Medulla oblongata (tissue), 1 donor: ENCODE measurements around the gene ATG9B.

Experiments used
- DNase-seq: peaks from one replicate; pipeline ENCODE4 v3.0.0-alpha.2; 2015; ENCODE audit errors: extremely low spot score

Gene ATG9B

GRCh38 chr7:150982351-150982750 lies 41.9 kb downstream of the ATG9B start:
- DNase-seq: peak; percentile 97

DNA sequence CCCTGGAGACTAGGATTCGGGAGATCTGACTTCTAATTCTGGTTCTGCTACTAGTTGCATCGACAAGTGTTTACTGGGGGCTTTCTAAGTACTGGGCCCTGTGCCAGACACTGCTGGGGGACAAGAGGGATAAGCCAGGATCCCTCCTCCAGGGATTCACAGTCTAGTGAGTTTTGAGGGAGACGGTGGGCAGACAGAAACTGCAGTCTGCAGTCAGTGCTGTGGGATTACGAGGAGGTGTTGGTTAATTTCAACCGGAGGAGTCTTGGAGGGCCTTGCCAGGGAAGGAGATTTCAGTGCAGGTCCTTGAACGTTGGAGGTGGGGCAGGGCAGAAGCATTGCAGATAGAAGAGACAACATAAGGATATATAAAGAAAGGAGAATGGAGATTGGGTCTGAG lies 42.6 kb downstream of the ATG9B start:
- no peak for DNase-seq

DNA sequence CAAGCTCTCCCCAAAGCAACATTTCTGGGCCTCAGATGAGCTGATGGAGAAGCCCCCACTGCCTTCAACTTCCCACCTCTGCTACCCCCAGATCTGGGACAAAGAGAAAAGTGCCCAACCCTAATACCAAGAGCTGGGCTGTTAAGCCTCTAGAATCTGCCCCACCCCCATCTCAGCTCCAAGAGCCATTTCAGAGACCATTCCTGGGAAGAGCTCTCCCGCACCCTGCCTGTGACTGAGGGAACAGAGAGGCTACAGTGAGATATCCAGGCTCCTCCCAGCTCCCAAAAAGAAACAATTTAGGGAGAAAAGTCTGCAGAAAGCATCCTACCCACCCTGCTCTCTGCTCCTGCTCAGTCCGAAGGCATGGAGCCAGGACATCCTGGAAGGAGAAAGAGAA lies 43.6 kb downstream of the ATG9B start:
- DNase-seq: no peak

DNA sequence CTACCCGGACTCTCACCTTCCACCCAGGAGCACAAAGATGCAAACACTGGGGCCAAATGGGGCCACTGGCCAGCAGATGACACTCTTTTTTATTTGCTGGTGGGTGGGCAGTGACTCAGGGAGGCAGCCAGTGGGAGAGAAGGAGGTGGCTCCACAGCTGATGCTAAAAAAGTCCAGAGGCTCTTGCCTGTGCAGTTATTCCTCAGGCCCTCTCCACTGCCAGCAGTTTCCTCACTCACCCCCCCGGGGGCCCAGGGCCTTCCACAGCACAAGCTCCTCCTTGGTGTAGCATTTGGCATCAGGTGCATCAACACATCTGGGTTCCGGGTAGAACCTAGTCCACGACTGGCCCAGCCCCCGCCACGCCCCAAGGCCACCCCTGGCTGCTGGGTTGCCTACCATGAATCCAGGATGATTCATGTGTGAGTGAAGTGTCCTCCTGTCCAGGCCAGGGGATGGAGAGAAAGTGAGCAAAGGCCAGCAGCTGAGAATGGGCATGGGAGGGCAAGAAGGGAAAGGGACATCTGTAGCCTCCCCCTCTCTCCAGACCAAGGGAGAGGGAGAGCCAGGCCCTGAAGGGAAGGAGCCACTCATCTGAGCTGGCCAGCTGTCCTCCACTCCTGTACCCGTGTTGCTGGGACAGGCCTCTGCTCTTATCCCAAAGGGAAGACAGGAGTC lies 44.4 kb downstream of the ATG9B start:
- no peak for DNase-seq

DNA sequence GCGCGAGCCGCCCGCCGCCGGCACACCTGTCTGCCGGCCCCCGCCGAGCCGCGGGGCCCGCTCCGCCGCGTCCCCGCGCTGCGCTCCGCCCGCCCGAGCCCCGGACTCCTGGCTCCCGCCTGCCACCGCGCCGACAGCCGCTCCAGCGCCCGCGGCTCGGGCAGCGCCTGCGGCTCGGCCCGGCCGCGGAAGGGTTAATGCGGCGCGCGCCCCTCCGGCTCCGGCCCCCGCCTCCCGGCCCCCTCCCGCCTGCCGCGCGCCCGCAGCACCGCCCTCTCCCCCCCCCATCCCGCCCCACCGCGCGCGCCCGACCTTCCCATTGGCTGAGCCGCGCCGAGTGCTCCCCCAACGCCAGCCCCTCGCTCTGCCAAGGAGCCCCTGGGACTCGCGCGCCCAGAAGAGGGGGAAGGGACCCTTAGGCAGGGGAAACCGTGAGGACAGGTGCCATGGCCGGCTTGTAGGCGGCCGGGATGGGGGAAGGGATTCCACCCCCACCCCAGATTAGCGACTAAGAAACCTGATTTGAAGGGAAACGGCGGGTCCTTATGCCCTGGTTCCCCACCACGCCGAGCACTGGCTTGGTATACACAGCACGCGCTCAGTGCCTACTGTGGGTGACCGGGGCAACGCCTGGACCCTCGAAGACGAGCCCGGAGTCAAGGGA lies 46.0 kb downstream of the ATG9B start, which contains the start of gene KCNH2:
KCNH2 (minus strand) TSS at position 196 of the 664 bp plus-strand sequence. CDS start 408 bp downstream, outside the sequence.
- DNase-seq: peak; percentile 44

- no peak for DNase-seq
Measured at GRCh38 chr7:150977382-150978125, 46.7 kb downstream of the ATG9B start.

DNA sequence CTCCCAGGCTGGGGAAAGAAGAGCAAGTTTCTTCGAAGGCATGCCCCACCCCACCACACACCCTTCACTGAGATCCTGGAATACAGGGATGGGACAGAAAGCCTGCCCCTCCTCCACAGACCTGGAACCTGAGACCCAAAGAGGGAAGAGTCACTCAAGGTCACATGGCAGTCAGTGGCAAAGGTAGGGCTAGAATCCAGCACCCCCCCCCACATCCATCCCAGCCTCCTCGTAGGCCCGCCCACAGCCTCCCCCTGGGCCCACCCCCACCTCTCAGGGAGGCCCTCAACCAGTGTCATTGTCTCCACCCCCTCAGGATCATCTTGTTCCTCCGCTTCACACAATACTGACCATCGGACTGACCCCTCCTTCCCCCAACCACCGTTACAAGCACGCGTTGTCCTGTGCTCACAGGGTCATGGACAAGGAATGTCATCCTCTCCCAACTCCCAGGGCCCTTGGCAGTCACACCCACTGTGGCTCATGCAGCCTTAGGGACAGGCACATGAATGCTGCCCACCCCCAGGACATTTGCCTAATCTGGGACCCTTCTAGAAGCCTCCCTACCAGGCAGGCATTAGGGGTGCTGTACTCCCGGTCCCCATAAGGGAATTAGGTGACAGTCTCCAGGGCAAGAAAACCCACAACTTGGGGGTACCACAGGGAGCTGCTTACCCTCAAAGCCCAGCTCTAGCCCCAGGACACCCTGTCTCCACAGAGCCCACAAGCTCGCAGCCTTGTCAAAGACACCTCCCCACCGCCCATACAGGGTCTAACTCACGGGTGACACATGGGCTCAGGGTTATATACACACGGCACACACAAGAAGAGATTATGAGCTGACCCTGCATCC lies 47.5 kb downstream of the ATG9B start:
- DNase-seq: no peak

DNA sequence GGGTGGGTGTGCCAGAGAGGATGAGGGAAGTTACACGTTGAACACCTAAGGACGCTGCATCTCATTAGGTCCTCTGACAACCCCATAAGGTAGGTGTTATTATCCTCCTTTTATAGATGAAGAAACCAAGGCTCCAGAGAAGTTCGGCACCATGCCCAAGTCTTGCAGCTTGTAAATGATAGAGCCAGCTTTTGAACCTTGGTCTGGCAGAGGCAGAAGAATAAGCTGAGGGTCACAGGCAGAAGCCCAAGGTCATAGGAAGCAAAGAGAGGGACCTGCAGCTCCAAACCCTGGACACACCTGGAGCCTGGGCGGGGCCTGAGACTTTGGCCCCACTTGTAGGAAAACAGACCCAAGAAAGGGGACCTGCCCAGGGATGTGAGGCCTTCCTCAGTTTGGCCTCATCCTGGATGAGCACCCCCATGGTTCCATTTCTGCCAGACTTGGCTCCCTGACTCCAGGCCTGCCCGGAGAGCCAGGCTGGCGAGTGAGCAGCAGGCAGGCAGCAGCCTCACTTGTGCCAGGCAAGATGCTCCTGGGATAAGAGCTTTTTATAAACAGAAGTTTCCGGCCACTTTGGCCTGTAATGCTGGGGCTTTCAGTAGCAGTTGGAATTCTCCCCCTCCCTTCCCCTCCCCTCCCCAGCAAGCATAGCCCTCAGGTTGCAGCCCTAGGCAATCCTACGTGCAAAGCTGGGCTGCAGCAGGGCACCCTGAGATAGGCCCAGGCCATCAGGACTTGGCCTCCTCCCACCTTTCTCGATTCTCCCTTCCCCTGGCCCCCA lies 48.6 kb downstream of the ATG9B start:
- no peak for DNase-seq

- DNase-seq: peak; percentile 44
Measured at GRCh38 chr7:150974468-150975391, 49.6 kb downstream of the ATG9B start.

GRCh38 chr7:150973571-150974451 lies 50.5 kb downstream of the ATG9B start:
- no peak for DNase-seq

- DNase-seq: no peak
Measured at GRCh38 chr7:150972741-150973140, 51.6 kb downstream of the ATG9B start.

DNA sequence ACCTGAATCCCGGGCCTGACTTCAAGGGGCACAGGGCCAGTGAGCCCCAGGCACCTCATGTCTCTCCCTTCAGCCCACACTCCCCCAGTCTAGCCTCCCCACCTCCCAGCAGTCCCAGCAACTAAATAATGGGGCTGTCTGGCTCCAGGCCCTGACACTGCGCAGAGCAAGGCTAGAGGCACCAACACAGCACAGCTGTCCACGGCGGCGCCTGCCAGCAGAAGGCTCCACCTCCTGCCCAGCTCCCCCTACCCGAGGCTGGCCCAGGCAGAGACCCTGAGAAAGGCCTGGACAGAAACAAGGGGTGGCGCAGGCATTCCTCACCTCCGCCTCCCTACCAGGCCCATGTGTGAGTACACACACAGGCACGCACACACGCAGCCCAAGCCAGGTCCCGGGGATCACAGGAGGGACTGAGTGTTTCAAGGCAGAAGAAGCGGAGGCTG lies 52.2 kb downstream of the ATG9B start:
- DNase-seq: peak; percentile 76

DNA sequence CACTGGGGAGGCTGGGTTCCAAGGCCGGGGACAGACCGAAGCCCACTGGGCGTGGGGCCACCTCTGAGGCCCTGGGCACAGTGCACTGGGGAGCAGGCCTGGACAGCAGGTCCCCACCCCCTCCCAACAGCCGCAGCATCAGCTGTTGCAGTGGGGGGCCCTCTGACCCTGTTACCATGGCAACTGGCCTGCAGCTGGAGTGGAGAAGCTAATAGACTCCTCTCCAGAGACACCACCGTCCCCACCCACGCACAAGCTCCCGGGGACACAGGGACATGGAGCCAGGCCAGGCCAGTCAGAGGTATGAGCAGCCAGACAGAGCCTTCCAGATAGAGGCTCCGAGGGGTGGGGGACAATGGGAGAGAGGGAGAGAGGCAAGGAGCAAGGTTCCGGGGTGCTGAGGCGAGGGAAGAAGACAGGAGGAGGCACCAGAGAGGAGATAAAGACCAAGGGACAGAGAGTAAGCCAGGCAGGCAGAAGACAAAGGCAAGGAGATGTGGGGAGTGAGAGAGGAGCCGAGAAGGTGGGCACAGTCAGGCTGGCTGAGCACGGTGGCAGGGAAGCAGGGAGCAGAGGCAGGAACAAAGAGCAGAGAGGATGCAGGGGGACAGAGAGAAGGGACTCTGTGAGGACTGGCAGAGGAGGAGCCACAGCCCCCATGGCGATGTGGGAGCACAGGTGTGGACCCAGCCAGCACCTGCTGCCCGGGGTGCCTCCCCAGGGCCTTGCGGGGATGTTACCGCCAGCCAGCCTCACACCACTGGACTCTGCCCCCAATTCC lies 52.9 kb downstream of the ATG9B start:
- DNase-seq: no peak

GRCh38 chr7:150970424-150970823 lies 53.9 kb downstream of the ATG9B start:
- DNase-seq: no peak

GRCh38 chr7:150969475-150969874 lies 54.8 kb downstream of the ATG9B start:
- DNase-seq: no peak

- no peak for DNase-seq
Measured at GRCh38 chr7:150968734-150969372, 55.4 kb downstream of the ATG9B start.

DNA sequence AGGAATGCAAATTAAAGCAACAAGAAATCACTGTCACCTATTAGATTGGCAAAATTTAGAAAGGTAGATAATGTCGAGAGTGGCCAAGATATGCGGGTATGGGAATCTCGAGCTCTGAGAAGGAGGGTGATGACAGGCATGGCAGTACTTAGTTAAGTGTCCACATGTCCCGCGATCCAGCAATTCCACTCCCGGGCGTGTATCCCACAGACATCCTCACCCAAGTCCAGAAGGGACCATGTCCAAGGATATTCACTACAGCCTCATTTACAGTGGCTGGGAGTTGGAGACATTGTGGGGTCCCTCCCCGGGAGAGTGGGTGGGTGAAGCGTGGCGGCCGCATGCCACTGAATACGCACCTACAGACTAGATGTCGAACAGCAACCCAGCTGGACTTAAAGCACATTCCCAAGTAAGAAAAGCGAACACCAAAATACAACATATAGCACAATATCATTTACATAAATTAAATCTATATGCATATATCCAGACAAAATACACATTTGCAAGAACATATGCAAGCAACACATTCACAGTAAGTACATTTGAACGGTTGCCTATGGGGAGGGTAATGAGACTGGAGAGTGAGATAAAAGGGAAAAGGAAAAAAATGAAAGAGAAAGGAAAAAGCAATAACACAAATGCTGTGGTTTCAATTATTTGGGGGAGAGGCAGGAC lies 56.1 kb downstream of the ATG9B start:
- no peak for DNase-seq
